ENCODE data around the gene ADGRE3.

DNA sequence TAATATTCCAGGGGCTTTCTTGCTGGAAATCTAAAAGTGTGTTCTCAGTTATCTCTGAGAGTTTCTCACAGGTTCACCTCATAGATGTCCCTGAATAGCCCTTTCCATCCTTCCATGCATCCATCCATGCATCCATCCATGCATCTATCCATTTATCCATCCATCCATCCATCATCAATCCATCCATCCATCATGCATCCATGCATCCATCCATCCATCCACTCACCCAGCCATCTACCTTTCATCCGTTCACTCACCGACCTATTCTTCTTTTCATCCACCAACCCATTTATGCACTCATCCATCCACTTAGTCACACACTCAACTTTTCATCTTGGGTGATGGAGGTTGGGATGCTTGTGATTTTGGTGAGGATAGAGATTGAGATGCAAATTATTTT is 7.4 kb upstream of the ADGRE3 start:
- TF ChIP-seq, protein P1, sequence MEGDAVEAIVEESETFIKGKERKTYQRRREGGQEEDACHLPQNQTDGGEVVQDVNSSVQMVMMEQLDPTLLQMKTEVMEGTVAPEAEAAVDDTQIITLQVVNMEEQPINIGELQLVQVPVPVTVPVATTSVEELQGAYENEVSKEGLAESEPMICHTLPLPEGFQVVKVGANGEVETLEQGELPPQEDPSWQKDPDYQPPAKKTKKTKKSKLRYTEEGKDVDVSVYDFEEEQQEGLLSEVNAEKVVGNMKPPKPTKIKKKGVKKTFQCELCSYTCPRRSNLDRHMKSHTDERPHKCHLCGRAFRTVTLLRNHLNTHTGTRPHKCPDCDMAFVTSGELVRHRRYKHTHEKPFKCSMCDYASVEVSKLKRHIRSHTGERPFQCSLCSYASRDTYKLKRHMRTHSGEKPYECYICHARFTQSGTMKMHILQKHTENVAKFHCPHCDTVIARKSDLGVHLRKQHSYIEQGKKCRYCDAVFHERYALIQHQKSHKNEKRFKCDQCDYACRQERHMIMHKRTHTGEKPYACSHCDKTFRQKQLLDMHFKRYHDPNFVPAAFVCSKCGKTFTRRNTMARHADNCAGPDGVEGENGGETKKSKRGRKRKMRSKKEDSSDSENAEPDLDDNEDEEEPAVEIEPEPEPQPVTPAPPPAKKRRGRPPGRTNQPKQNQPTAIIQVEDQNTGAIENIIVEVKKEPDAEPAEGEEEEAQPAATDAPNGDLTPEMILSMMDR (IDR thresholded peaks at IDR 0.05) = no peak
- TF ChIP-seq EP300 (IDR thresholded peaks at IDR 0.05; ENCODE audit: low read depth) = no peak
- TF ChIP-seq POLR2A (IDR thresholded peaks at IDR 0.05) = no peak
- TF ChIP-seq POLR2AphosphoS5 (IDR thresholded peaks at IDR 0.05) = no peak

All from transverse colon (tissue), 4 donors.